A549 (cell line): ENCODE results near the gene DDX27.

Source experiments
- CTCF ChIP-seq: fragments of >200 bp; sonication (Bioruptor Twin); formaldehyde crosslinking; IDR thresholded peaks from 3 replicates; pipeline ENCODE4 v1.5.1; 2016
- FOSL2 ChIP-seq, 2 experiments: fragments of 450-650 bp in 1 of 2; fragments of >200 bp in 1 of 2; sonication (Bioruptor Twin) in 1 of 2; formaldehyde crosslinking; IDR thresholded peaks; 2 replicates each; pipeline versions ENCODE4 v1.5.0 to v1.6.1; 2016 to 2020; ENCODE audit warnings: mild to moderate bottlenecking in 1 of 2, moderate library complexity in 1 of 2
- HMGXB4 ChIP-seq: fragments of 250-450 bp; sonication (Bioruptor Pico); IDR thresholded peaks from 2 replicates; pipeline ENCODE4 v1.5.0; 2021; ENCODE audit warnings: mild to moderate bottlenecking, moderate library complexity, borderline replicate concordance
- KDM1A ChIP-seq: fragments of 200-600 bp; sonication (generic); IDR thresholded peaks from 2 replicates; pipeline ENCODE4 v1.6.1; 2016; ENCODE audit warnings: low read depth, mild to moderate bottlenecking
- MYC ChIP-seq: IDR thresholded peaks from 2 replicates; pipeline ENCODE4 v1.6.1; 2012; ENCODE audit warnings: mild to moderate bottlenecking, inconsistent platforms, low read length, improper control_type of control experiment, borderline replicate concordance
- POLR2A ChIP-seq: IDR thresholded peaks from 2 replicates; pipeline ENCODE4 v1.6.1; 2012; ENCODE audit warnings: mild to moderate bottlenecking, low read length
- REST ChIP-seq: fragments of 200-600 bp; sonication (generic); IDR thresholded peaks from 2 replicates; pipeline ENCODE4 v1.6.1; 2016; ENCODE audit warnings: antibody characterized with exemption, mild to moderate bottlenecking, moderate library complexity
- RFX5 ChIP-seq: fragments of 450-650 bp; IDR thresholded peaks from 2 replicates; pipeline ENCODE4 v1.7.1; 2014; ENCODE audit warnings: antibody characterized with exemption, mild to moderate bottlenecking, moderate library complexity
- SREBF2 ChIP-seq: fragments of 450-650 bp; IDR thresholded peaks from 2 replicates; pipeline ENCODE4 v1.6.1; 2014; ENCODE audit warnings: mild to moderate bottlenecking, moderate library complexity
- ZFP36 ChIP-seq: fragments of 450-650 bp; IDR thresholded peaks from 2 replicates; pipeline ENCODE4 v1.6.1; 2014; ENCODE audit warnings: borderline replicate concordance; ENCODE audit not compliant: partially characterized antibody
- TF ChIP-seq, protein P1 (sequence below): IDR thresholded peaks from 2 replicates; pipeline ENCODE4 v1.6.1; 2012

DNA sequence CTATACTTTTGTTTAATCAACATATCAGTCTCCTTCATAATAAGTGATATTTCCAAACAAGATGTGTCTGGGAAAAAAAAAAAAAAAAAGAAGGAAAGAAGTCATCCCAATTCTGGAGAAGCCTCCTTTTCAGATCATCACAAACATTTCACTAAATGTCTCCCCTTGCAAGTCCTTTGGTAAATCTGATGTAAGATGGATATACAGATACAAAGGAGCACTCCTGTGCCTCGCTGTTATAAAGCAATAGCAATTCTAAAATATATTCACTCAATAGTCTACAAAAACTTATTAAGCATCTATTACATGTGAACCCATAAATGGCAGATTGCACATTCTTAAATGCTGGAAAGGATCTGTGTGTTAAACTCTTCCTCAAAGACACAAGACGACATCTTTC, 48.5 kb upstream of the DDX27 start:
- TF ChIP-seq CTCF = no peak
- no peak for TF ChIP-seq ZFP36
- TF ChIP-seq REST = no peak
- TF ChIP-seq POLR2A = no peak
- no peak for TF ChIP-seq MYC
- TF ChIP-seq, protein P1, sequence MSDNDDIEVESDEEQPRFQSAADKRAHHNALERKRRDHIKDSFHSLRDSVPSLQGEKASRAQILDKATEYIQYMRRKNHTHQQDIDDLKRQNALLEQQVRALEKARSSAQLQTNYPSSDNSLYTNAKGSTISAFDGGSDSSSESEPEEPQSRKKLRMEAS = no peak
- no peak for TF ChIP-seq SREBF2
- no peak for TF ChIP-seq FOSL2 (IDR thresholded peaks at IDR 0.05)
- no peak for TF ChIP-seq FOSL2 (CRISPR knock-in tag; IDR thresholded peaks at IDR 0.05)
- no peak for TF ChIP-seq KDM1A
- TF ChIP-seq HMGXB4 (CRISPR knock-in tag) = no peak
- no peak for TF ChIP-seq RFX5
